ENCODE data around the gene NBEAL1.
"Not testable (repeated sequence)": the region's sequence is repeated elsewhere in the genome, so short reads cannot be mapped to it uniquely, and the experiment has no call there.

NBEAL1 gene

GRCh38 chr2:203014456-203015199 is at the start of gene NBEAL1:
NBEAL1 (plus strand) TSS chr2:203014875; CDS start chr2:203016385, 1,510 bp downstream.
- peak; percentile 80 for DNase-seq

- DNase-seq: no peak
Measured at GRCh38 chr2:202965810-202966460, 48.7 kb upstream of the NBEAL1 start.

- not testable (repeated sequence) for DNase-seq
Measured at GRCh38 chr2:202969404-202969803, 45.3 kb upstream of the NBEAL1 start.

GRCh38 chr2:202976809-202977208 is 37.9 kb upstream of the NBEAL1 start:
- no peak for DNase-seq

- no peak for DNase-seq
Measured at GRCh38 chr2:202982779-202983491, 31.7 kb upstream of the NBEAL1 start.

- DNase-seq: no peak
Measured at GRCh38 chr2:202989749-202990148, 24.9 kb upstream of the NBEAL1 start.

- DNase-seq: no peak
Measured at GRCh38 chr2:202990501-202990900, 24.2 kb upstream of the NBEAL1 start.

- not testable (repeated sequence) for DNase-seq
Measured at GRCh38 chr2:202997113-202997512, 17.6 kb upstream of the NBEAL1 start.

- no peak for DNase-seq
Measured at GRCh38 chr2:203002054-203002821, 12.4 kb upstream of the NBEAL1 start.

- DNase-seq: no peak
Measured at GRCh38 chr2:203003716-203004115, 11.0 kb upstream of the NBEAL1 start.

- no peak for DNase-seq
Measured at GRCh38 chr2:203016716-203017115, 2.0 kb downstream of the NBEAL1 start.

GRCh38 chr2:203018181-203018580 is 3.5 kb downstream of the NBEAL1 start:
- DNase-seq: no peak

- no peak for DNase-seq
Measured at GRCh38 chr2:203019142-203019541, 4.5 kb downstream of the NBEAL1 start.

GRCh38 chr2:203021991-203022390 is 7.3 kb downstream of the NBEAL1 start:
- no peak for DNase-seq

- no peak for DNase-seq
Measured at GRCh38 chr2:203022751-203023150, 8.1 kb downstream of the NBEAL1 start.

GRCh38 chr2:203025592-203025991 is 10.9 kb downstream of the NBEAL1 start:
- no peak for DNase-seq

- DNase-seq: no peak
Measured at GRCh38 chr2:203030545-203030944, 15.9 kb downstream of the NBEAL1 start.

- no peak for DNase-seq
Measured at GRCh38 chr2:203030991-203031390, 16.3 kb downstream of the NBEAL1 start.

GRCh38 chr2:203033395-203033794 is 18.7 kb downstream of the NBEAL1 start:
- DNase-seq: no peak

- no peak for DNase-seq
Measured at GRCh38 chr2:203035879-203036470, 21.3 kb downstream of the NBEAL1 start.

GRCh38 chr2:203037026-203037425 is 22.4 kb downstream of the NBEAL1 start:
- DNase-seq: no peak

- no peak for DNase-seq
Measured at GRCh38 chr2:203038586-203038985, 23.9 kb downstream of the NBEAL1 start.

- DNase-seq: not testable (repeated sequence)
Measured at GRCh38 chr2:203039211-203039610, 24.5 kb downstream of the NBEAL1 start.

Measured in NCI-H1417 treated with DMSO at 0.1 percent for 48 hours (cell line).